ENCODE data around the gene TMEM41A. TPM values are rescaled to one million over a fixed set of nuclear protein-coding genes. Genes with fewer than 3 reads are reported as not detected.

The TMEM41A gene
- total RNA-seq, 1 donor from 2014 or later = 9.6 TPM

- no peak for DNase-seq (ENCODE audit: extremely low spot score in 2 of 2)
- H3K4me1 ChIP-seq = no peaks in the 10 kb centered on the region
- H3K9me3 ChIP-seq = no peaks in the 10 kb centered on the region
- intact Hi-C loops (cut with DNase I) = no loop called here
- H3K4me3 ChIP-seq = no peak overlapping the region
- no peaks in the 10 kb centered on the region for H3K36me3 ChIP-seq
- H3K27ac ChIP-seq = no peak overlapping the region
- H3K27me3 ChIP-seq = no peaks in the 10 kb centered on the region
- TF ChIP-seq CTCF (IDR thresholded peaks at IDR 0.05) (no peak), POLR2A (IDR thresholded peaks at IDR 0.05) (no peak), POLR2AphosphoS5 (IDR thresholded peaks at IDR 0.05; ENCODE audit: insufficient read depth in 1 of 2, low read depth in 1 of 2) (no peak)
These were observed 27.6 kb upstream of the TMEM41A start for GRCh38 chr3:185526349-185526951.

GRCh38 chr3:185521349-185522138 is 22.7 kb upstream of the TMEM41A start:
- intact Hi-C loops (cut with DNase I) = no loop called here
- Histone ChIP-seq H3K9me3 (no peaks in the 10 kb centered on the region), H3K27ac (no peak overlapping the region), H3K27me3 (no peaks in the 10 kb centered on the region), H3K4me1 (no peaks in the 10 kb centered on the region), H3K4me3 (no peak overlapping the region), H3K36me3 (no peaks in the 10 kb centered on the region)
- no peak for TF ChIP-seq POLR2A (IDR thresholded peaks at IDR 0.05)
- no peak for TF ChIP-seq POLR2AphosphoS5 (IDR thresholded peaks at IDR 0.05; ENCODE audit: insufficient read depth in 1 of 2, low read depth in 1 of 2)
- TF ChIP-seq CTCF (IDR thresholded peaks at IDR 0.05) = no peak
- DNase-seq (ENCODE audit: extremely low spot score in 2 of 2) = no peak

- DNase-seq (ENCODE audit: extremely low spot score in 2 of 2) = no peak
- no peak for TF ChIP-seq POLR2AphosphoS5 (IDR thresholded peaks at IDR 0.05; ENCODE audit: insufficient read depth in 1 of 2, low read depth in 1 of 2)
- TF ChIP-seq CTCF (IDR thresholded peaks at IDR 0.05) = no peak
- no peak for TF ChIP-seq POLR2A (IDR thresholded peaks at IDR 0.05)
- H3K4me1 ChIP-seq = no peaks in the 10 kb centered on the region
- H3K27me3 ChIP-seq = no peaks in the 10 kb centered on the region
- intact Hi-C loops (cut with DNase I) = no loop called here
- no peak overlapping the region for H3K4me3 ChIP-seq
- no peaks in the 10 kb centered on the region for H3K9me3 ChIP-seq
- no peak overlapping the region for H3K27ac ChIP-seq
- no peaks in the 10 kb centered on the region for H3K36me3 ChIP-seq
These were observed 20.2 kb upstream of the TMEM41A start for GRCh38 chr3:185519021-185519420.

- Histone ChIP-seq H3K36me3 (no peaks in the 10 kb centered on the region), H3K27me3 (no peaks in the 10 kb centered on the region), H3K4me3 (no peak overlapping the region), H3K27ac (no peak overlapping the region), H3K4me1 (no peaks in the 10 kb centered on the region), H3K9me3 (no peaks in the 10 kb centered on the region)
- intact Hi-C loops (cut with DNase I) = no loop called here
- TF ChIP-seq POLR2AphosphoS5 (IDR thresholded peaks at IDR 0.05; ENCODE audit: insufficient read depth in 1 of 2, low read depth in 1 of 2) = no peak
- TF ChIP-seq CTCF (IDR thresholded peaks at IDR 0.05) = no peak
- no peak for TF ChIP-seq POLR2A (IDR thresholded peaks at IDR 0.05)
- no peak for DNase-seq (ENCODE audit: extremely low spot score in 2 of 2)
These were observed 18.7 kb upstream of the TMEM41A start for GRCh38 chr3:185517387-185518130.
